Esophagus squamous epithelium (tissue), 4 donors: ENCODE data around the gene SLC7A9.

Source experiments
- POLR2A ChIP-seq, 4 donors: fragments of 450-650 bp; IDR thresholded peaks; one replicate each; pipeline ENCODE4 v1.6.1; 2017; ENCODE audit warnings: antibody characterized with exemption in 4 of 4, mild to moderate bottlenecking in 4 of 4, moderate library complexity in 3 of 4
- TF ChIP-seq, protein P1 (sequence below), 6 experiments: fragments of 450-650 bp in 4 of 6; fragments of 200-600 bp in 2 of 6; sonication (generic) in 2 of 6; IDR thresholded peaks; one replicate each; pipeline ENCODE4 v1.5.1; 2016 to 2019; ENCODE audit warnings: antibody characterized with exemption in 6 of 6, mild to moderate bottlenecking in 4 of 6, moderate library complexity in 4 of 6

DNA sequence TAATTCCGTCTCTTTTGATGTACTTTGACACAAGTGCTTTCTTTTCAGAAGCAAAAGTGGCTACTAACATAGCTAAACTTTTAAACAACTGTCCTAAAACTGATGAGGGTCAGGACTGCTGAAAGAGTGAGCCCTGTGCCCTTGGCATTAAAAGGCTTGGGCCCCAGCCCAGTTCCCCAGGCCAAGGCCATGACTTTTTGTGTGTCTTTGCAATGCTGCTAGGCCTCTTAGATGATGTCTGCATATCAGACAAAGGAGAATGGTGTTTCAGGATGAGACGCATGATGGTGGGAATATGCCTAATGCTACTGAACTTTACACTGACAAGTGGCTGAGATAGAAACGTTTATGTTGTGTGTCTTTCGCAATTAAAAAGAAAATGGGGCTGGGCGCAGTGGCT lies 38.0 kb downstream of the SLC7A9 start:
- TF ChIP-seq, protein P1, sequence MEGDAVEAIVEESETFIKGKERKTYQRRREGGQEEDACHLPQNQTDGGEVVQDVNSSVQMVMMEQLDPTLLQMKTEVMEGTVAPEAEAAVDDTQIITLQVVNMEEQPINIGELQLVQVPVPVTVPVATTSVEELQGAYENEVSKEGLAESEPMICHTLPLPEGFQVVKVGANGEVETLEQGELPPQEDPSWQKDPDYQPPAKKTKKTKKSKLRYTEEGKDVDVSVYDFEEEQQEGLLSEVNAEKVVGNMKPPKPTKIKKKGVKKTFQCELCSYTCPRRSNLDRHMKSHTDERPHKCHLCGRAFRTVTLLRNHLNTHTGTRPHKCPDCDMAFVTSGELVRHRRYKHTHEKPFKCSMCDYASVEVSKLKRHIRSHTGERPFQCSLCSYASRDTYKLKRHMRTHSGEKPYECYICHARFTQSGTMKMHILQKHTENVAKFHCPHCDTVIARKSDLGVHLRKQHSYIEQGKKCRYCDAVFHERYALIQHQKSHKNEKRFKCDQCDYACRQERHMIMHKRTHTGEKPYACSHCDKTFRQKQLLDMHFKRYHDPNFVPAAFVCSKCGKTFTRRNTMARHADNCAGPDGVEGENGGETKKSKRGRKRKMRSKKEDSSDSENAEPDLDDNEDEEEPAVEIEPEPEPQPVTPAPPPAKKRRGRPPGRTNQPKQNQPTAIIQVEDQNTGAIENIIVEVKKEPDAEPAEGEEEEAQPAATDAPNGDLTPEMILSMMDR (IDR thresholded peaks at IDR 0.05): no peak
- TF ChIP-seq POLR2A (IDR thresholded peaks at IDR 0.05): no peak
